SU-DHL-6 (cell line): ENCODE results near the gene PLEKHO1.
"Not testable (repeated sequence)": the region's sequence is repeated elsewhere in the genome, so short reads cannot be mapped to it uniquely, and the experiment has no call there.

ENCODE experiments used
- H2AFZ ChIP-seq: fragments of 200-600 bp; sonication (generic); 2 replicates; pipeline ENCODE4 v1.6.1; 2014; ENCODE audit warnings: low read depth, mild to moderate bottlenecking, moderate library complexity, mixed read lengths, antibody characterized with exemption, low read length; ENCODE audit not compliant: severe bottlenecking
- H3F3A ChIP-seq: fragments of 200-600 bp; shearing (Covaris generic); 2 replicates; pipeline ENCODE4 v1.6.0; 2016; ENCODE audit warnings: antibody characterized with exemption, mild to moderate bottlenecking; ENCODE audit not compliant: insufficient read depth
- H3K27ac ChIP-seq: fragments of 200-600 bp; sonication (generic); 2 replicates; pipeline ENCODE4 v1.5.1; 2016; ENCODE audit warnings: low read depth, mild to moderate bottlenecking, low read length, moderate library complexity, mixed read lengths
- H3K27me3 ChIP-seq: fragments of 200-600 bp; sonication (generic), shearing (Covaris generic); 2 replicates; pipeline ENCODE4 v1.6.0; 2014; ENCODE audit warnings: mild to moderate bottlenecking, low read length
- H3K36me3 ChIP-seq: fragments of 200-600 bp; sonication (generic); 2 replicates; pipeline ENCODE4 v1.6.1; 2014; ENCODE audit warnings: mild to moderate bottlenecking, low read length, mixed read lengths
- H3K4me2 ChIP-seq: fragments of 300-600, 200-600 bp; shearing (Covaris generic), sonication (generic); 2 replicates; pipeline ENCODE4 v1.6.0; 2014; ENCODE audit warnings: low read length, low read depth, mild to moderate bottlenecking; ENCODE audit not compliant: poor library complexity, severe bottlenecking
- H3K4me3 ChIP-seq: fragments of 200-600 bp; sonication (generic); 2 replicates; pipeline ENCODE4 v1.5.1; 2014; ENCODE audit warnings: antibody characterized with exemption, low read length, mild to moderate bottlenecking, mixed read lengths; ENCODE audit not compliant: insufficient read depth, poor library complexity, severe bottlenecking
- H3K79me2 ChIP-seq: fragments of 200-600 bp; sonication (generic); 2 replicates; pipeline ENCODE4 v1.6.1; 2014; ENCODE audit warnings: mild to moderate bottlenecking, low read length, moderate library complexity; ENCODE audit not compliant: insufficient read depth
- H3K9ac ChIP-seq: fragments of 200-600 bp; sonication (generic); 2 replicates; pipeline ENCODE4 v1.7.0; 2014; ENCODE audit warnings: mild to moderate bottlenecking, low read length
- H3K9me2 ChIP-seq: fragments of 200-600 bp; sonication (generic); replicated peaks from 2 replicates; pipeline ENCODE4 v1.6.1; 2014; ENCODE audit warnings: low read length; ENCODE audit not compliant: insufficient read depth
- H3K9me3 ChIP-seq: fragments of 200-600 bp; sonication (generic); 2 replicates; pipeline ENCODE4 v1.6.1; 2014; ENCODE audit warnings: low read length, mixed read lengths; ENCODE audit not compliant: insufficient read depth
- H4K20me1 ChIP-seq: fragments of 200-600 bp; sonication (generic); 2 replicates; pipeline ENCODE4 v1.6.1; 2014; ENCODE audit warnings: low read depth, mild to moderate bottlenecking, antibody characterized with exemption, low read length, moderate library complexity, mixed read lengths
- EZH2phosphoT487 ChIP-seq: fragments of 200-600 bp; sonication (generic), shearing (Covaris generic); conservative IDR thresholded peaks from 2 replicates; pipeline ENCODE4 v1.6.1; 2018; ENCODE audit warnings: mild to moderate bottlenecking, antibody characterized with exemption, low read length, moderate library complexity, mixed read lengths
- TF ChIP-seq, protein P1 (sequence below): fragments of 200-600 bp; sonication (generic); IDR thresholded peaks from one replicate; pipeline ENCODE4 v1.5.1; 2017; ENCODE audit warnings: antibody characterized with exemption, mild to moderate bottlenecking, low read length, moderate library complexity; ENCODE audit not compliant: insufficient read depth, poor library complexity, severe bottlenecking

The PLEKHO1 gene

GRCh38 chr1:150132372-150132771 lies 17.3 kb upstream of the PLEKHO1 start:
- TF ChIP-seq, protein P1, sequence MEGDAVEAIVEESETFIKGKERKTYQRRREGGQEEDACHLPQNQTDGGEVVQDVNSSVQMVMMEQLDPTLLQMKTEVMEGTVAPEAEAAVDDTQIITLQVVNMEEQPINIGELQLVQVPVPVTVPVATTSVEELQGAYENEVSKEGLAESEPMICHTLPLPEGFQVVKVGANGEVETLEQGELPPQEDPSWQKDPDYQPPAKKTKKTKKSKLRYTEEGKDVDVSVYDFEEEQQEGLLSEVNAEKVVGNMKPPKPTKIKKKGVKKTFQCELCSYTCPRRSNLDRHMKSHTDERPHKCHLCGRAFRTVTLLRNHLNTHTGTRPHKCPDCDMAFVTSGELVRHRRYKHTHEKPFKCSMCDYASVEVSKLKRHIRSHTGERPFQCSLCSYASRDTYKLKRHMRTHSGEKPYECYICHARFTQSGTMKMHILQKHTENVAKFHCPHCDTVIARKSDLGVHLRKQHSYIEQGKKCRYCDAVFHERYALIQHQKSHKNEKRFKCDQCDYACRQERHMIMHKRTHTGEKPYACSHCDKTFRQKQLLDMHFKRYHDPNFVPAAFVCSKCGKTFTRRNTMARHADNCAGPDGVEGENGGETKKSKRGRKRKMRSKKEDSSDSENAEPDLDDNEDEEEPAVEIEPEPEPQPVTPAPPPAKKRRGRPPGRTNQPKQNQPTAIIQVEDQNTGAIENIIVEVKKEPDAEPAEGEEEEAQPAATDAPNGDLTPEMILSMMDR, result no peak
- no peak for TF ChIP-seq EZH2phosphoT487
- Histone ChIP-seq H3K9me2 (no peaks in the 10 kb centered on the region), H4K20me1 (no peaks in the 10 kb centered on the region), H3K36me3 (no peaks in the 10 kb centered on the region), H3K9ac (no peak overlapping the region), H3K79me2 (no peaks in the 10 kb centered on the region), H3F3A (no peaks in the 10 kb centered on the region), H3K4me2 (no peak overlapping the region), H3K4me3 (no peak overlapping the region), H2AFZ (no peak overlapping the region), H3K27ac (no peak overlapping the region), H3K27me3 (no peaks in the 10 kb centered on the region), H3K9me3 (no peaks in the 10 kb centered on the region)

DNA sequence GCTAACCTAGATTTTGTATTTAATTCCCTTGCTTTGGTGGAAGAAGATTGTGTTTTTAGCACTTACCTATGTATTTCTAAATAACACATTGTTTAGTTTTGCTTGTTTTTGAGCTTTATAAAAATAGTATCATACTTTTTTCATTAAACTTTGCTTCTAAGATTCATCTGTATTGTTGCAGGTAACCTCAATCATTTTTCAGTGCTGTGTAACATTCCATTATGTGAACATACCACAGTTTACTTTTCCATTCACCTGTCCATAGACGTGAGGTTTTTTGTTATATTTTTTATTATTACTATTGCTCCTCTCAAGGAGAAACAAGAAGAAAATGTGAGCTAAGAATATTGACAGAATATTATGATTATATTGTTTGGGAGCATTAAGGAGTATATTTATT lies 15.2 kb upstream of the PLEKHO1 start:
- Histone ChIP-seq H3K36me3 (no peaks in the 10 kb centered on the region), H3K4me3 (no peak overlapping the region), H3K27me3 (no peaks in the 10 kb centered on the region), H3F3A (no peaks in the 10 kb centered on the region), H4K20me1 (no peaks in the 10 kb centered on the region), H3K79me2 (no peaks in the 10 kb centered on the region), H3K9ac (no peak overlapping the region), H3K9me3 (no peaks in the 10 kb centered on the region), H3K9me2 (no peaks in the 10 kb centered on the region), H3K27ac (no peak overlapping the region), H3K4me2 (no peak overlapping the region), H2AFZ (no peak overlapping the region)
- TF ChIP-seq, protein P1, result no peak
- no peak for TF ChIP-seq EZH2phosphoT487

- not testable (repeated sequence) for H3K9me2 ChIP-seq, H3K9me3 ChIP-seq, H3K36me3 ChIP-seq, H2AFZ ChIP-seq, H3F3A ChIP-seq, H3K9ac ChIP-seq, H3K4me2 ChIP-seq, H3K27ac ChIP-seq, H3K79me2 ChIP-seq, H3K27me3 ChIP-seq, H4K20me1 ChIP-seq, H3K4me3 ChIP-seq
Measured at GRCh38 chr1:150135400-150135799, 14.3 kb upstream of the PLEKHO1 start.

DNA sequence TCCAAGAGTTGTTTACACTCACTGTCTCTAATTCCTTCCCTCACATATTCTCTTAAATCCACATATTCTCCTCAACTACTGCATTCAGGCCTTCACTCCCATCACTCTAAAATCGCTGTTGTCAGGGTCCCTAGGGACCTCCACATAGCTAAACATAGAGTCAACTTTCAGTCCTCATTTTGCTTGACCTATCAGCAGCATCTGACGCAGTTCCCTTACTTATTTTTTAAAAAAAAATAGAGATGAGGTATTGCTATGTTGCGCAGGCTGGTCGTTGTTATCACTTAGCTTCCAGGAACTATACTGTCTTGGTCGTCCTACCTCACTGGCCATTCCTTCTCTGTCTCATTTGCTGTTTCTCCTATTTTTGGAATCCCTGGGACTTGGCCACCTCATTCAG lies 11.7 kb upstream of the PLEKHO1 start:
- Histone ChIP-seq H3K9me3 (no peaks in the 10 kb centered on the region), H3K79me2 (no peaks in the 10 kb centered on the region), H3K27me3 (no peaks in the 10 kb centered on the region), H3K4me3 (no peak overlapping the region), H3K36me3 (no peaks in the 10 kb centered on the region), H3K4me2 (no peak overlapping the region), H3K9ac (no peak overlapping the region), H3K27ac (no peak overlapping the region), H2AFZ (no peak overlapping the region), H3K9me2 (no peaks in the 10 kb centered on the region), H3F3A (no peaks in the 10 kb centered on the region), H4K20me1 (no peaks in the 10 kb centered on the region)
- no peak for TF ChIP-seq EZH2phosphoT487
- TF ChIP-seq, protein P1, result no peak
